WTC11 (cell line): ENCODE results near the gene ZNF646. TPM values are rescaled to one million over a fixed set of nuclear protein-coding genes. Genes with fewer than 3 reads are reported as not detected.
A peak's percentile ranks its signal among the peaks of the same experiment; 100 is the strongest.

Source experiments
- ATAC-seq: fragments of 200-7000 bp; cut with Tn5 transposase; 2 replicates; pipeline ENCODE4 v1.10.0; 2021; ENCODE audit warnings: mild to moderate bottlenecking, moderate library complexity
- CTCF ChIA-PET: fragments of 300-600 bp; sonication (Branson Sonifier 250); formaldehyde crosslinking; loops from one replicate; lab custom pipeline; 2021; ENCODE audit warnings: antibody characterized with exemption; lab: Charles Lee
- POLR2A ChIA-PET: fragments of 350-600 bp; sonication (Branson Sonifier 250); formaldehyde crosslinking; loops from one replicate; lab custom pipeline; 2021; ENCODE audit warnings: antibody characterized with exemption; lab: Charles Lee
- DNase-seq: peaks from one replicate; pipeline ENCODE4 v3.0.0; 2021; ENCODE audit warnings: low spot score
- H3K27ac Mint-ChIP-seq: 2 replicates; pipeline ENCODE4 v1.8.0; 2021; ENCODE audit warnings: mixed read lengths
- H3K27me3 Mint-ChIP-seq: 2 replicates; pipeline ENCODE4 v1.8.0; 2021; ENCODE audit warnings: low read depth, mild to moderate bottlenecking, moderate library complexity, mixed read lengths
- H3K36me3 Mint-ChIP-seq: 2 replicates; pipeline ENCODE4 v1.8.0; 2021; ENCODE audit warnings: mixed read lengths
- H3K4me1 Mint-ChIP-seq: 2 replicates; pipeline ENCODE4 v1.8.0; 2022; ENCODE audit warnings: mixed read lengths
- H3K4me3 Mint-ChIP-seq: 2 replicates; pipeline ENCODE4 v1.8.0; 2021; ENCODE audit warnings: mild to moderate bottlenecking, moderate library complexity, mixed read lengths
- H3K9me3 Mint-ChIP-seq: 2 replicates; pipeline ENCODE4 v1.8.0; 2021; ENCODE audit warnings: mixed read lengths
- ATF1 ChIP-seq: sonication (generic); formaldehyde crosslinking; IDR thresholded peaks from 2 replicates; pipeline ENCODE4 v1.8.1; 2023; ENCODE audit warnings: mild to moderate bottlenecking, moderate library complexity, missing genetic modification reagents
- ATF2 ChIP-seq: sonication (generic); formaldehyde crosslinking; IDR thresholded peaks from 2 replicates; pipeline ENCODE4 v1.8.1; 2022; ENCODE audit warnings: low read depth, missing genetic modification reagents, borderline replicate concordance
- CDX4 ChIP-seq: fragments of 250-450 bp; sonication (Bioruptor Pico); IDR thresholded peaks from 2 replicates; pipeline ENCODE4 v1.9.0; 2021; ENCODE audit warnings: moderate library complexity, mild to moderate bottlenecking, inconsistent platforms, borderline replicate concordance
- CREB1 ChIP-seq: sonication (generic); formaldehyde crosslinking; IDR thresholded peaks from 2 replicates; pipeline ENCODE4 v1.8.0; 2023; ENCODE audit warnings: mild to moderate bottlenecking, missing genetic modification reagents
- CTCF ChIP-seq: fragments of 200-600 bp; IDR thresholded peaks from 2 replicates; pipeline ENCODE4 v1.8.0; 2022; ENCODE audit warnings: antibody characterized with exemption
- FOXK1 ChIP-seq: sonication (generic); formaldehyde crosslinking; IDR thresholded peaks from 2 replicates; pipeline ENCODE4 v1.8.0; 2022; ENCODE audit warnings: mild to moderate bottlenecking, moderate library complexity, missing genetic modification reagents
- FOXP1 ChIP-seq: sonication (generic); formaldehyde crosslinking; IDR thresholded peaks from 2 replicates; pipeline ENCODE4 v1.8.0; 2022; ENCODE audit warnings: missing genetic modification reagents, mild to moderate bottlenecking, moderate library complexity, borderline replicate concordance
- JAZF1 ChIP-seq: fragments of 250-450 bp; sonication (Bioruptor Pico); IDR thresholded peaks from 2 replicates; pipeline ENCODE4 v1.9.0; 2021; ENCODE audit warnings: moderate library complexity, mild to moderate bottlenecking, inconsistent platforms
- NFE2L1 ChIP-seq: sonication (generic); formaldehyde crosslinking; IDR thresholded peaks from 2 replicates; pipeline ENCODE4 v1.8.1; 2023; ENCODE audit warnings: missing genetic modification reagents
- PREB ChIP-seq: sonication (generic); formaldehyde crosslinking; IDR thresholded peaks from 2 replicates; pipeline ENCODE4 v1.8.1; 2022; ENCODE audit warnings: mild to moderate bottlenecking, missing genetic modification reagents, moderate library complexity, borderline replicate concordance
- PRRX2 ChIP-seq: fragments of 250-450 bp; sonication (Bioruptor Pico); IDR thresholded peaks from 2 replicates; pipeline ENCODE4 v1.8.0; 2021; ENCODE audit warnings: mild to moderate bottlenecking
- SMAD3 ChIP-seq: sonication (generic); formaldehyde crosslinking; IDR thresholded peaks from 2 replicates; pipeline ENCODE4 v1.8.0; 2022; ENCODE audit warnings: missing genetic modification reagents, mild to moderate bottlenecking, borderline replicate concordance
- TEAD4 ChIP-seq: sonication (generic); formaldehyde crosslinking; IDR thresholded peaks from 2 replicates; pipeline ENCODE4 v1.8.0; 2022; ENCODE audit warnings: mild to moderate bottlenecking, missing genetic modification reagents
- ZNF121 ChIP-seq: sonication (generic); formaldehyde crosslinking; IDR thresholded peaks from 2 replicates; pipeline ENCODE4 v1.8.0; 2023; ENCODE audit warnings: missing genetic modification reagents
- ZNF219 ChIP-seq: sonication (generic); formaldehyde crosslinking; IDR thresholded peaks from 2 replicates; pipeline ENCODE4 v1.8.0; 2023; ENCODE audit warnings: missing genetic modification reagents, mild to moderate bottlenecking, borderline replicate concordance
- total RNA-seq: library from RNA; stranded (reverse); gene quantifications from 3 replicates; pipeline ENCODE4 v1.2.3, GENCODE V29; 2021
- TF ChIP-seq, protein P1 (sequence below): fragments of 250-450 bp; sonication (Bioruptor Pico); IDR thresholded peaks from 2 replicates; pipeline ENCODE4 v1.9.0; 2021; ENCODE audit warnings: mild to moderate bottlenecking, borderline replicate concordance
- TF ChIP-seq, protein P2 (sequence below): sonication (generic); formaldehyde crosslinking; IDR thresholded peaks from 2 replicates; pipeline ENCODE4 v1.8.0; 2022; ENCODE audit warnings: mild to moderate bottlenecking, missing genetic modification reagents
- TF ChIP-seq, protein P3 (sequence below): sonication (generic); formaldehyde crosslinking; IDR thresholded peaks from 2 replicates; pipeline ENCODE4 v1.8.1; 2023; ENCODE audit warnings: mild to moderate bottlenecking, missing genetic modification reagents

ZNF646 gene
- total RNA-seq, 1 experiment from 2014 or later, result 29.3 TPM

GRCh38 chr16:31078597-31079341 is 4.5 kb downstream of the ZNF646 start (continued):
- TF ChIP-seq ZNF121 (CRISPR knock-in tag) (no peak), FOXP1 (CRISPR knock-in tag) (no peak), CTCF (no peak), FOXK1 (CRISPR knock-in tag) (no peak)
- TF ChIP-seq, protein P1, sequence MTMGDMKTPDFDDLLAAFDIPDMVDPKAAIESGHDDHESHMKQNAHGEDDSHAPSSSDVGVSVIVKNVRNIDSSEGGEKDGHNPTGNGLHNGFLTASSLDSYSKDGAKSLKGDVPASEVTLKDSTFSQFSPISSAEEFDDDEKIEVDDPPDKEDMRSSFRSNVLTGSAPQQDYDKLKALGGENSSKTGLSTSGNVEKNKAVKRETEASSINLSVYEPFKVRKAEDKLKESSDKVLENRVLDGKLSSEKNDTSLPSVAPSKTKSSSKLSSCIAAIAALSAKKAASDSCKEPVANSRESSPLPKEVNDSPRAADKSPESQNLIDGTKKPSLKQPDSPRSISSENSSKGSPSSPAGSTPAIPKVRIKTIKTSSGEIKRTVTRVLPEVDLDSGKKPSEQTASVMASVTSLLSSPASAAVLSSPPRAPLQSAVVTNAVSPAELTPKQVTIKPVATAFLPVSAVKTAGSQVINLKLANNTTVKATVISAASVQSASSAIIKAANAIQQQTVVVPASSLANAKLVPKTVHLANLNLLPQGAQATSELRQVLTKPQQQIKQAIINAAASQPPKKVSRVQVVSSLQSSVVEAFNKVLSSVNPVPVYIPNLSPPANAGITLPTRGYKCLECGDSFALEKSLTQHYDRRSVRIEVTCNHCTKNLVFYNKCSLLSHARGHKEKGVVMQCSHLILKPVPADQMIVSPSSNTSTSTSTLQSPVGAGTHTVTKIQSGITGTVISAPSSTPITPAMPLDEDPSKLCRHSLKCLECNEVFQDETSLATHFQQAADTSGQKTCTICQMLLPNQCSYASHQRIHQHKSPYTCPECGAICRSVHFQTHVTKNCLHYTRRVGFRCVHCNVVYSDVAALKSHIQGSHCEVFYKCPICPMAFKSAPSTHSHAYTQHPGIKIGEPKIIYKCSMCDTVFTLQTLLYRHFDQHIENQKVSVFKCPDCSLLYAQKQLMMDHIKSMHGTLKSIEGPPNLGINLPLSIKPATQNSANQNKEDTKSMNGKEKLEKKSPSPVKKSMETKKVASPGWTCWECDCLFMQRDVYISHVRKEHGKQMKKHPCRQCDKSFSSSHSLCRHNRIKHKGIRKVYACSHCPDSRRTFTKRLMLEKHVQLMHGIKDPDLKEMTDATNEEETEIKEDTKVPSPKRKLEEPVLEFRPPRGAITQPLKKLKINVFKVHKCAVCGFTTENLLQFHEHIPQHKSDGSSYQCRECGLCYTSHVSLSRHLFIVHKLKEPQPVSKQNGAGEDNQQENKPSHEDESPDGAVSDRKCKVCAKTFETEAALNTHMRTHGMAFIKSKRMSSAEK (CRISPR knock-in tag), result no peak

DNA sequence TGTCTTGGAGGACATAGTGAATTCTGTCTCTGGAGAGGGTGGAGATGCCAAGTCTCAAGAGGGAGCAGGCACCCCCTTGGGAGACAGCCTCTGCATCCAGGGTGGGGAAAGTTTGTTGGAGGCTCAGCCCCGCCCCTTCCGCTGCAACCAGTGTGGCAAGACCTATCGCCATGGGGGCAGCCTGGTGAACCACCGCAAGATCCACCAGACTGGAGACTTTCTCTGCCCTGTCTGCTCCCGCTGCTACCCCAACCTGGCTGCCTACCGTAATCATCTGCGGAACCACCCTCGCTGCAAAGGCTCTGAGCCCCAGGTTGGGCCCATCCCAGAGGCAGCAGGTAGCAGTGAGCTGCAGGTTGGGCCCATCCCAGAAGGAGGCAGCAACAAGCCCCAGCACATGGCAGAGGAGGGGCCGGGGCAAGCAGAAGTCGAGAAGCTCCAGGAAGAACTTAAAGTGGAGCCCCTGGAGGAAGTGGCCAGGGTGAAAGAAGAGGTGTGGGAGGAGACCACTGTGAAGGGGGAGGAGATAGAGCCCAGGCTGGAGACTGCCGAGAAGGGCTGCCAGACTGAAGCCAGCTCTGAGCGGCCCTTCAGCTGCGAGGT is 5.2 kb downstream of the ZNF646 start:
- H3K36me3 Mint-ChIP-seq, result peaks cover 30% of the 10 kb centered on the region
- CTCF ChIA-PET, result interaction anchor here (0.6 to 1.6 kb wide), 2 partner anchors 63 to 154 kb away, joined by 3 to 8 read pairs; no protein-coding TSS in a partner anchor
- ATAC-seq, result peak; percentile 26; the same call in 1 of the 2 replicates
- TF ChIP-seq, protein P2, sequence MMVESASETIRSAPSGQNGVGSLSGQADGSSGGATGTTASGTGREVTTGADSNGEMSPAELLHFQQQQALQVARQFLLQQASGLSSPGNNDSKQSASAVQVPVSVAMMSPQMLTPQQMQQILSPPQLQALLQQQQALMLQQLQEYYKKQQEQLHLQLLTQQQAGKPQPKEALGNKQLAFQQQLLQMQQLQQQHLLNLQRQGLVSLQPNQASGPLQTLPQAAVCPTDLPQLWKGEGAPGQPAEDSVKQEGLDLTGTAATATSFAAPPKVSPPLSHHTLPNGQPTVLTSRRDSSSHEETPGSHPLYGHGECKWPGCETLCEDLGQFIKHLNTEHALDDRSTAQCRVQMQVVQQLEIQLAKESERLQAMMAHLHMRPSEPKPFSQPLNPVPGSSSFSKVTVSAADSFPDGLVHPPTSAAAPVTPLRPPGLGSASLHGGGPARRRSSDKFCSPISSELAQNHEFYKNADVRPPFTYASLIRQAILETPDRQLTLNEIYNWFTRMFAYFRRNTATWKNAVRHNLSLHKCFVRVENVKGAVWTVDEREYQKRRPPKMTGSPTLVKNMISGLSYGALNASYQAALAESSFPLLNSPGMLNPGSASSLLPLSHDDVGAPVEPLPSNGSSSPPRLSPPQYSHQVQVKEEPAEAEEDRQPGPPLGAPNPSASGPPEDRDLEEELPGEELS (CRISPR knock-in tag), result no peak
- TF ChIP-seq ATF2 (CRISPR knock-in tag) (no peak), CTCF (no peak), ZNF219 (CRISPR knock-in tag) (no peak), CDX4 (CRISPR knock-in tag) (no peak), PRRX2 (CRISPR knock-in tag) (no peak), FOXK1 (CRISPR knock-in tag) (no peak), JAZF1 (no peak), TEAD4 (CRISPR knock-in tag) (no peak), SMAD3 (no peak), PREB (no peak), ATF1 (no peak), NFE2L1 (no peak), CREB1 (no peak)
- TF ChIP-seq, protein P3, sequence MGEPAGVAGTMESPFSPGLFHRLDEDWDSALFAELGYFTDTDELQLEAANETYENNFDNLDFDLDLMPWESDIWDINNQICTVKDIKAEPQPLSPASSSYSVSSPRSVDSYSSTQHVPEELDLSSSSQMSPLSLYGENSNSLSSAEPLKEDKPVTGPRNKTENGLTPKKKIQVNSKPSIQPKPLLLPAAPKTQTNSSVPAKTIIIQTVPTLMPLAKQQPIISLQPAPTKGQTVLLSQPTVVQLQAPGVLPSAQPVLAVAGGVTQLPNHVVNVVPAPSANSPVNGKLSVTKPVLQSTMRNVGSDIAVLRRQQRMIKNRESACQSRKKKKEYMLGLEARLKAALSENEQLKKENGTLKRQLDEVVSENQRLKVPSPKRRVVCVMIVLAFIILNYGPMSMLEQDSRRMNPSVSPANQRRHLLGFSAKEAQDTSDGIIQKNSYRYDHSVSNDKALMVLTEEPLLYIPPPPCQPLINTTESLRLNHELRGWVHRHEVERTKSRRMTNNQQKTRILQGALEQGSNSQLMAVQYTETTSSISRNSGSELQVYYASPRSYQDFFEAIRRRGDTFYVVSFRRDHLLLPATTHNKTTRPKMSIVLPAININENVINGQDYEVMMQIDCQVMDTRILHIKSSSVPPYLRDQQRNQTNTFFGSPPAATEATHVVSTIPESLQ (CRISPR knock-in tag), result no peak

More for the DNA sequence above, 5.2 kb downstream of the ZNF646 start:
- no peak overlapping the region for H3K27ac Mint-ChIP-seq
- no peaks in the 10 kb centered on the region for H3K9me3 Mint-ChIP-seq
- POLR2A ChIA-PET, result interaction anchor here (0.6 kb wide), 1 partner anchor 24 kb away, joined by 3 read pairs; no protein-coding TSS in a partner anchor
- no peaks in the 10 kb centered on the region for H3K27me3 Mint-ChIP-seq
- peaks cover 7% of the 10 kb centered on the region for H3K4me1 Mint-ChIP-seq
- H3K4me3 Mint-ChIP-seq, result no peak overlapping the region
- no peak for DNase-seq
